GM18505 (cell line): ENCODE measurements around the gene VASP.

Experiments used
- ATAC-seq: cut with Tn5 transposase; IDR thresholded peaks from one replicate; pipeline ENCODE4 v1.9.1; 2021; ENCODE audit not compliant: unreplicated experiment
- POLR2A ChIP-seq: IDR thresholded peaks from 4 replicates; pipeline ENCODE4 v1.6.1; 2011; ENCODE audit warnings: borderline replicate concordance; ENCODE audit not compliant: insufficient read depth, insufficient read length; ENCODE audit errors: extremely low read depth

Gene VASP

DNA sequence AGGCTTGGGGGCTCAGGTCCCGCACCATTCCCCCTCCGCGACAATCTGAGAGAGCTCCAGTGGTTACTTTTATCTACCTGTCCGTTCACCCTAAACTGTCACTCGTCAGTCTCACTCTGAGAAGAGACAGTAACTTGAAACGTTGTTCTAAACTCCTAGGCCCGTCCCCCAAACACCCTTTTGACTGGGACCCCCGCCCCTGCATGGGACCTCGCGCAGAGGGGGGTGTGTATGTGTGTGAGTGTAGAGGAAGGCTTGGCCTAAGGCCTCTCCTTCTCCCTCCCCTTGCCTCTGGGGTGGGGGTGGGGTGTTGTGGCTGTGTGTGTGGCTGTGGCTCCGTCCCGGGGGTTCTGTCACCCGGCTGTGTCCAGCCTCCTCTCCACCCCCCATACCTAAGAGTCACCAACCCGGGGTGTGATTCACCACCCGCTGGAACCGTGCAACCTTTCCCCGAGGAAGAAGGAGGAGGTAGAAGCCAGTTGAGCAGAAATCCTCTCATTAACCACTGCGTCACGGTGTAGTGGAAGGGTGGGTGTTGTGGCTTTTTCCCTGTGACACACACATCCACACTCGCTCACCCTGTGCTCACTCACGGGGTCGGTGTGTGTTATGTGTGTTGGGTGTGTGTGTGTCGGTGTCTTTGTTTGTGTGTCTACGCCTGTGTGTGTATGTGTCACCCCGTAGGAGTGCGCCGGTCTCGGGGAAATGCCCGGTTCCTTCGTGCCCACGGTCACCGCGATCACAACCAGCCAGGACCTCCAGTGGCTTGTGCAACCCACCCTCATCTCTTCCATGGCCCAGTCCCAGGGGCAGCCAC, 37.1 kb upstream of the VASP start:
- no peak for TF ChIP-seq POLR2A
- ATAC-seq: no peak

DNA sequence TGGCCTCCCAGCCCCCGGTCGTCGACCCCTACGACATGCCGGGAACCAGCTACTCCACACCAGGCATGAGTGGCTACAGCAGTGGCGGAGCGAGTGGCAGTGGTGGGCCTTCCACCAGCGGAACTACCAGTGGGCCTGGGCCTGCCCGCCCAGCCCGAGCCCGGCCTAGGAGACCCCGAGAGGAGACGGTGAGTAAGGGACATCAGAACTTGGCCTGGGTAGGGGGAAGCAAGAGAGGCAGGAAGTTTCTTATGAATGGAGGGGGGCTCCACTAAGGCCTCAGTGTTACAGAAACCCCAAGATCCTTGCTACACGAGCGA, 36.6 kb upstream of the VASP start:
- no peak for ATAC-seq
- no peak for TF ChIP-seq POLR2A

DNA sequence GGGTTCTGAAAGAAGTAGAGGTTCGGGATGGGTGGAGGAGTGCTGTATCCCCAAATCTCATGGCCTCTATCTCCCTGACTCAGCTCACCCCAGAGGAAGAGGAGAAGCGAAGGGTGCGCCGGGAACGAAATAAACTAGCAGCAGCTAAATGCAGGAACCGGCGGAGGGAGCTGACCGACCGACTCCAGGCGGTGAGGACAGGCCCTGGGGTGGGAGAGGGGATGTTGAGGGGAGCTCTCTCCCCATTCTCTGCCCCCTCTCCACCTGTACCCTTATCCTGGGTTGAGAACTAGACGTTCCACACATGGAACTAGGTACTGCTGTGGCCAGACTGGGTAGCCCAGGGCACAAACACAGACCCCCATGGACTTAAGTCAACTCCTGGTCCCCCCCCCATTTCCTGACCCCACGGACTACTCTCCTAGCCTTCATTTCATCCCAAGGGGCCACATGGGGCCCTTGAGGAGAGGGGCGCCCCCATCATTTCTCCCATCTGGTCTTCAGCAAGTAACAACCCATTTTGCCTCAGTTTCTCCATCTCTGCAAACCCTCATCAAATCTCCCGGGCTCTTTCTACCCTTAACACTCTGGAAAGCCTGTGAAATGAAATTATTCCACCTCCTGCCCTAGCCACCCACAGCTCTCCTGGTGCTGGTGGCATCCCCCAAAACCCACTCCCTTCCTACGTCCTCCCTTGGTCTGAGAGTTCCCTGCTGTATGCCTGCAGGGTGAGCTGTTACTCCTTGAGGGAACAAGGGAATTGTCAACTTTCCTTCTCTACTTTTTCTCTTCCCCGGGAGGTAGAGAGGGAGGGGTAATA, 36.0 kb upstream of the VASP start:
- TF ChIP-seq POLR2A: no peak
- ATAC-seq: no peak

DNA sequence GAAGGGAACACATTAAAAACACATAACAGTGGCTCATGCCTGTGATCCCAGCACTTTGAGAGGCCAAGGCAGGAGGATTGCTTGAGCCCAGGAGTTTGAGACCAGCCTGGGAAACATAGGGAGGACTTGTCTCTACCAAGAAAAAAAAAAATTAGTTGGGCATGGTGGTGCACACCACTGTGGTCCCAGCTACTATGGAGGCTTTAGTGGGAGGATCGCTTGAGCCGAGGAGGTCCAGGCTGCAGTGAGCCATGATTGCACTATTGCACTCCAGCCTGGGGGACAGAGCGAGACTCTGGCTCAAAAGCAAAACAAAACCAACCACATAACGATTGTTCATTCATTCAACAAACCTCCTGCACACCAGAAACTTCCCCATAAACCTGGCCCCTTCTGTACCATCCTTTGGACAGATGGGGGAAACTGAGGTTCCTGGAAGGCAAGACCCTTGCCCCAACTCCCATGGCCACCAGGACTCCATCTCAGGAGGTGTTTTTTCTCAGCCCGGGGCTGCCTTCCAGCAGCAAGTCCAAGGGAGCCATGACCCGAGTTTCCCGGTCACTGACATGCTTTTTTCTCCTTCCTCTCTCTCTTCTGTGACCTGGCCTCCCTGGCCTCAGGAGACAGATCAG, 35.2 kb upstream of the VASP start:
- no peak for TF ChIP-seq POLR2A

DNA sequence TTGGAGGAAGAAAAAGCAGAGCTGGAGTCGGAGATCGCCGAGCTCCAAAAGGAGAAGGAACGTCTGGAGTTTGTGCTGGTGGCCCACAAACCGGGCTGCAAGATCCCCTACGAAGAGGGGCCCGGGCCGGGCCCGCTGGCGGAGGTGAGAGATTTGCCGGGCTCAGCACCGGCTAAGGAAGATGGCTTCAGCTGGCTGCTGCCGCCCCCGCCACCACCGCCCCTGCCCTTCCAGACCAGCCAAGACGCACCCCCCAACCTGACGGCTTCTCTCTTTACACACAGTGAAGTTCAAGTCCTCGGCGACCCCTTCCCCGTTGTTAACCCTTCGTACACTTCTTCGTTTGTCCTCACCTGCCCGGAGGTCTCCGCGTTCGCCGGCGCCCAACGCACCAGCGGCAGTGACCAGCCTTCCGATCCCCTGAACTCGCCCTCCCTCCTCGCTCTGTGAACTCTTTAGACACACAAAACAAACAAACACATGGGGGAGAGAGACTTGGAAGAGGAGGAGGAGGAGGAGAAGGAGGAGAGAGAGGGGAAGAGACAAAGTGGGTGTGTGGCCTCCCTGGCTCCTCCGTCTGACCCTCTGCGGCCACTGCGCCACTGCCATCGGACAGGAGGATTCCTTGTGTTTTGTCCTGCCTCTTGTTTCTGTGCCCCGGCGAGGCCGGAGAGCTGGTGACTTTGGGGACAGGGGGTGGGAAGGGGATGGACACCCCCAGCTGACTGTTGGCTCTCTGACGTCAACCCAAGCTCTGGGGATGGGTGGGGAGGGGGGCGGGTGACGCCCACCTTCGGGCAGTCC, 34.5 kb upstream of the VASP start:
- no peak for ATAC-seq
- no peak for TF ChIP-seq POLR2A

More for the DNA sequence above, 35.2 kb upstream of the VASP start:
- ATAC-seq: no peak

DNA sequence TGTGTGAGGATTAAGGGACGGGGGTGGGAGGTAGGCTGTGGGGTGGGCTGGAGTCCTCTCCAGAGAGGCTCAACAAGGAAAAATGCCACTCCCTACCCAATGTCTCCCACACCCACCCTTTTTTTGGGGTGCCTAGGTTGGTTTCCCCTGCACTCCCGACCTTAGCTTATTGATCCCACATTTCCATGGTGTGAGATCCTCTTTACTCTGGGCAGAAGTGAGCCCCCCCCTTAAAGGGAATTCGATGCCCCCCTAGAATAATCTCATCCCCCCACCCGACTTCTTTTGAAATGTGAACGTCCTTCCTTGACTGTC, 34.0 kb upstream of the VASP start:
- no peak for TF ChIP-seq POLR2A

DNA sequence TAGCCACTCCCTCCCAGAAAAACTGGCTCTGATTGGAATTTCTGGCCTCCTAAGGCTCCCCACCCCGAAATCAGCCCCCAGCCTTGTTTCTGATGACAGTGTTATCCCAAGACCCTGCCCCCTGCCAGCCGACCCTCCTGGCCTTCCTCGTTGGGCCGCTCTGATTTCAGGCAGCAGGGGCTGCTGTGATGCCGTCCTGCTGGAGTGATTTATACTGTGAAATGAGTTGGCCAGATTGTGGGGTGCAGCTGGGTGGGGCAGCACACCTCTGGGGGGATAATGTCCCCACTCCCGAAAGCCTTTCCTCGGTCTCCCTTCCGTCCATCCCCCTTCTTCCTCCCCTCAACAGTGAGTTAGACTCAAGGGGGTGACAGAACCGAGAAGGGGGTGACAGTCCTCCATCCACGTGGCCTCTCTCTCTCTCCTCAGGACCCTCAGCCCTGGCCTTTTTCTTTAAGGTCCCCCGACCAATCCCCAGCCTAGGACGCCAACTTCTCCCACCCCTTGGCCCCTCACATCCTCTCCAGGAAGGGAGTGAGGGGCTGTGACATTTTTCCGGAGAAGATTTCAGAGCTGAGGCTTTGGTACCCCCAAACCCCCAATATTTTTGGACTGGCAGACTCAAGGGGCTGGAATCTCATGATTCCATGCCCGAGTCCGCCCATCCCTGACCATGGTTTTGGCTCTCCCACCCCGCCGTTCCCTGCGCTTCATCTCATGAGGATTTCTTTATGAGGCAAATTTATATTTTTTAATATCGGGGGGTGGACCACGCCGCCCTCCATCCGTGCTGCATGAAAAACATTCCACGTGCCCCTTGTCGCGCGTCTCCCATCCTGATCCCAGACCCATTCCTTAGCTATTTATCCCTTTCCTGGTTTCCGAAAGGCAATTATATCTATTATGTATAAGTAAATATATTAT, 33.3 kb upstream of the VASP start:
- ATAC-seq: no peak
- no peak for TF ChIP-seq POLR2A

More for the DNA sequence above, 34.0 kb upstream of the VASP start:
- ATAC-seq: no peak

DNA sequence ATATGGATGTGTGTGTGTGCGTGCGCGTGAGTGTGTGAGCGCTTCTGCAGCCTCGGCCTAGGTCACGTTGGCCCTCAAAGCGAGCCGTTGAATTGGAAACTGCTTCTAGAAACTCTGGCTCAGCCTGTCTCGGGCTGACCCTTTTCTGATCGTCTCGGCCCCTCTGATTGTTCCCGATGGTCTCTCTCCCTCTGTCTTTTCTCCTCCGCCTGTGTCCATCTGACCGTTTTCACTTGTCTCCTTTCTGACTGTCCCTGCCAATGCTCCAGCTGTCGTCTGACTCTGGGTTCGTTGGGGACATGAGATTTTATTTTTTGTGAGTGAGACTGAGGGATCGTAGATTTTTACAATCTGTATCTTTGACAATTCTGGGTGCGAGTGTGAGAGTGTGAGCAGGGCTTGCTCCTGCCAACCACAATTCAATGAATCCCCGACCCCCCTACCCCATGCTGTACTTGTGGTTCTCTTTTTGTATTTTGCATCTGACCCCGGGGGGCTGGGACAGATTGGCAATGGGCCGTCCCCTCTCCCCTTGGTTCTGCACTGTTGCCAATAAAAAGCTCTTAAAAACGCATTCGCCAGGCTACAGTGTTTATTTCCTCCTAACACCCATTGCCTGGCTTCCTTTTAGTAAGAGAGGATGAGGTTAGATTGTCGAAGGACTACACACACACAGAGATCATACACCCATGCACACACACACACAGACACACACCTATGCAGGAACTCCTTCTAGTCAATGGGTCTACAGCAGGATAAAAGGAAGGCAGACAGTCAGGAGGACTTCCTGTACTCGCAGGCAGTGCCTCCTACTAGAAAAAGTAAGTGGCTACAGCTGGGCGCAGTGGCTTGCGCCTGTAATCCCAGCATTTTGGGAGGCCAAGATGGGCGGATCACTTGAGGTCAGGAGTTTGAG, 32.4 kb upstream of the VASP start:
- no peak for TF ChIP-seq POLR2A
- no peak for ATAC-seq

DNA sequence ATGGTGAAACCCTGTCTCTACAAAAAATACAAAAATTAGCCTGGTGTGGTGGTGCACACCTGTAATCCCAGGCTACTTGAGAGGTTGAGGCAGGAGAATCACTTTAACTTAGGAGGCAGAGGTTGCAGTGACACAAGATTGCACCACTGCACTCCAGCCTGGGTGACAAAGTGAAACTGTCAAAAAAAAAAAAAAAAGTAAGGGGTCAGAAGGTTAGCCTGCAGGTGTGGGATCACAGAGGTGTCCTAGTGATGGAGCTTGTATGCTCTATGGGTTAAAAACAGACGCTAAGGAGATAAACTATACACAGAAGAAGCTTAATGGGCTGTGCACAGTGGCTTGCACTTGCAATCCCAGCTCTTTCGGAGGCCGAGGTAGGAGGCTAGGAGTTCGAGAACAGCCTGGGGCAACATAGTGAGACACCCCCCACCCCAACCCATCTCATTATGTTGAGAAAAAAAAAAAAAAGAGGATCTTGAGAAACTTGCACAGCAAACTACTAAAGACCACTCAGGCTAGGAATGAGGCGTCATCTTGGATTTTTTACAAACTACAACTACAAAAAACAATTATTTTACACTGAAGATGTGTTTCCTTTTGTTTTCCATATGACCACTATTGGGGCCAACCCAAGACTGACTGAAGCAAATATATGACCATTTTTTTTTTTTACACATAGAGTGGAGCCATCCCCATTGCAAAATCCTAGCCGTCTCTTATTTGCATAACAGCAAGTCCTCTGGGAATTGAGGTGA, 31.6 kb upstream of the VASP start:
- ATAC-seq: no peak
- no peak for TF ChIP-seq POLR2A

DNA sequence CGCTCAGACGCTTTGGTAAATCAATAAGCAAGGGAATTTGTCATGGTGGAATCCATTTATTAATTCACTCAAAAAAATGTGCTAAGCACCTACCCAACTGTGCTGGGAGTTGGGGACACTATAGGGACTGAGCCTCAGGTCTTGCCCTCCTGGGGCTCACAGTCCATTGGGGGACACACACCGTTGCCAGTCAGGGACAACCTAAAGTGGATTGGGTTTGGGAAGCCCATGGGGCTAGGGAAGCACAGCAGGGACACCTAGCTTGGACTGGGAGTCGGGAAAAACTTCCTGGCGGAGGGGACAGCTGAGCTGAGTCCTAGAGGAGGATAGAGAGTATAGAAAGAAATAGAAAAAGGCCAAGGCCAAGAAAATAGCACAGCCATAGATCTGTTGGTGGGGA, 31.0 kb upstream of the VASP start:
- TF ChIP-seq POLR2A: no peak
- ATAC-seq: no peak

DNA sequence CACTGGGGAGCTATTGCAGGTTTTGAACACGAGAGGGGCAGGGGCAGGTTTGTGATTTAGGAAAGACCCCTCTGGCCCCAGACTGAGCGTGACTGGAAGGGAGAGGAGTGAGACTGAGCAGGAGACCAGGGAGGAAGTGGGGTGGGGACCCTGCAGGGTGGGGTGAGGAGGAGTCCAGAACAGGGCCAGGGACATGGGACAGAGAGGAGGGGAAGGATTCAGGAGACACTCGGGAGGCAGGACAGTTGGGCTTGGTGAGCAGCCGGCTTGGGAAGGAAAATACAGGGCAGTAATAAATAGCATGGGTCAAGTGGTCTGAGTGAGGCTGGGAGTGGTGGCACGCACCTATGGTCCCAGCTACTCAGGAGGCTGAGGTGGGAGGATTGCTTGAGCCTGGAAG, 30.1 kb upstream of the VASP start:
- no peak for ATAC-seq
- no peak for TF ChIP-seq POLR2A
